ENCODE measurements around the gene CETP. TPM values are rescaled to one million over a fixed set of nuclear protein-coding genes. Genes with fewer than 3 reads are reported as not detected.

The CETP gene
- polyA plus RNA-seq, 4 donors, result 0.34 to 1.6 (median 1.6) TPM; not detected in 1

DNA sequence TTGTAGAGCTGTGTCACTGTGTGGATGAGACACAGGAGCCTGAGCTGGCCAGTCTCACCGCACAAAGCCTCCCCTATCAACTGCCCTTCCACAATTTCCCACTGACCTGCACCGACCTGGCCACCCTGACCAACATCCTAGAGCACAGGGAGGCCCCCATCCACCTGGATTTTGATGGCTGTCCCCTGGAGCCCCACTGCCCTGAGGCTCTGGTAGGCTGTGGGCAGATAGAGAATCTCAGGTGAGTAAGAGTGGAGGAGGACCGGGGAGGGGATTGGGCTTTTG lies 65.0 kb downstream of the CETP start:
- H3K36me3 ChIP-seq (ENCODE audit: control insufficient read depth in 3 of 3, insufficient read depth in 2 of 3, low read depth in 1 of 3, low read length in 3 of 3), result peaks cover 6 to 9% (median 6%) of the 10 kb centered on the region in 3 donors
- FAIRE-seq, result no peak
- no peak overlapping the region for H3K4me3 ChIP-seq (ENCODE audit: low read depth in 1 of 3, low read length in 3 of 3)
- no peak overlapping the region for H3K27ac ChIP-seq (ENCODE audit: low read depth in 1 of 3, low read length in 2 of 3)
- DNase-seq, result no peak
- H3K4me1 ChIP-seq (ENCODE audit: control insufficient read depth in 3 of 3, insufficient read depth in 2 of 3, low read depth in 1 of 3, low read length in 2 of 3), result peaks cover 0 to 4% (median 0%) of the 10 kb centered on the region in 3 donors
- WGBS, 3 donors, result 38 to 78% (median 61%) methylated on average over 3 of the region's 3 CpGs
- no peaks in the 10 kb centered on the region for H3K9me3 ChIP-seq (ENCODE audit: control insufficient read depth in 2 of 2, insufficient read depth in 1 of 2, low read depth in 1 of 2, low read length in 1 of 2)
- H3K27me3 ChIP-seq (ENCODE audit: control insufficient read depth in 3 of 3, insufficient read depth in 3 of 3, low read length in 3 of 3), result no peaks in the 10 kb centered on the region

DNA sequence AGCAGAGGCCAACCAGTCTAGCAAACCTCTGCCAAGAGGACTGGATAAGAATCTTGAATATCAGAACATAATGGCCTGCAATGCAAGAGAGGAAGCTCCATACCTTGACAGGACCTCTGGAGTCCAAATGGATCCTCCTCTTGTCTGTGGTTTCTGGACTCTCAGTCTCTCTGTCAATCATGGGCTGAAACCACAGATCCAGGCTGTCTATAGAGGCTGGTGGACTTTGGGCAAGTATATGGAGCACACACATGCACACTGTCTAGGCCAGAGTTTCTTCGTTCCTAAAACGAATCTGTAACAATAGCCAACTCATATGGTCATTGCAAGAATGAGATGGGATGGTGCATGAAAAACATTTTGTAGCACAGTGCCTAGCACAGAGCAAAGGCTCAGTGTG lies 65.3 kb downstream of the CETP start:
- FAIRE-seq (no peak), DNase-seq (no peak)
- no peaks in the 10 kb centered on the region for H3K9me3 ChIP-seq (ENCODE audit: control insufficient read depth in 2 of 2, insufficient read depth in 1 of 2, low read depth in 1 of 2, low read length in 1 of 2)
- H3K4me3 ChIP-seq (ENCODE audit: low read depth in 1 of 3, low read length in 3 of 3), result no peak overlapping the region
- WGBS, 3 donors, result 88 to 94% (median 92%) methylated on average over 2 of the region's 2 CpGs
- H3K36me3 ChIP-seq (ENCODE audit: control insufficient read depth in 3 of 3, insufficient read depth in 2 of 3, low read depth in 1 of 3, low read length in 3 of 3), result peaks cover 3 to 8% (median 3%) of the 10 kb centered on the region in 3 donors
- H3K4me1 ChIP-seq (ENCODE audit: control insufficient read depth in 3 of 3, insufficient read depth in 2 of 3, low read depth in 1 of 3, low read length in 2 of 3), result peaks cover 0 to 4% (median 0%) of the 10 kb centered on the region in 3 donors
- H3K27me3 ChIP-seq (ENCODE audit: control insufficient read depth in 3 of 3, insufficient read depth in 3 of 3, low read length in 3 of 3), result no peaks in the 10 kb centered on the region
- no peak overlapping the region for H3K27ac ChIP-seq (ENCODE audit: low read depth in 1 of 3, low read length in 2 of 3)

DNA sequence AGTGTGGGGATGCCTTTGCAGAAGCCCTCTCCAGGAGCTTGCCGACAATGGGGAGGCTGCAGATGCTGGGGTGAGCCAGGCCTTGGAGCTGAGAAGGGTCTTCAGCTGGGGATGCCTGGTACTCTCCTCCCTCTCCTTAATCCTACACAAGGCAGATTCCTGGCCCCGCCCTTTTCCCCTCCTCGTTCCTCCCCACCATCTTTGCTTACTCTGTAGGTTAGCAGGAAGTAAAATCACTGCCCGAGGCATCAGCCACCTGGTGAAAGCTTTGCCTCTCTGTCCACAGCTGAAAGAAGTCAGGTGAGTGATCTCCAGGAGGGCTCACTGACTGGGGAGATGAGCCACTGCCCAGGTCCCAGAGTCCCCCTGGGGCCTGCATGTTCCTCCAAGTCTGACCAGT lies 66.3 kb downstream of the CETP start:
- DNase-seq (no peak), FAIRE-seq (no peak)
- WGBS, 3 donors, result 53 to 71% (median 55%) methylated on average over 4 of the region's 4 CpGs
- Histone ChIP-seq H3K36me3 (ENCODE audit: control insufficient read depth in 3 of 3, insufficient read depth in 2 of 3, low read depth in 1 of 3, low read length in 3 of 3) (peaks cover 2 to 5% (median 5%) of the 10 kb centered on the region in 3 donors), H3K4me1 (ENCODE audit: control insufficient read depth in 3 of 3, insufficient read depth in 2 of 3, low read depth in 1 of 3, low read length in 2 of 3) (peaks cover 0 to 4% (median 0%) of the 10 kb centered on the region in 3 donors), H3K4me3 (ENCODE audit: low read depth in 1 of 3, low read length in 3 of 3) (no peak overlapping the region), H3K27me3 (ENCODE audit: control insufficient read depth in 3 of 3, insufficient read depth in 3 of 3, low read length in 3 of 3) (no peaks in the 10 kb centered on the region), H3K9me3 (ENCODE audit: control insufficient read depth in 2 of 2, insufficient read depth in 1 of 2, low read depth in 1 of 2, low read length in 1 of 2) (no peaks in the 10 kb centered on the region), H3K27ac (ENCODE audit: low read depth in 1 of 3, low read length in 2 of 3) (no peak overlapping the region)

DNA sequence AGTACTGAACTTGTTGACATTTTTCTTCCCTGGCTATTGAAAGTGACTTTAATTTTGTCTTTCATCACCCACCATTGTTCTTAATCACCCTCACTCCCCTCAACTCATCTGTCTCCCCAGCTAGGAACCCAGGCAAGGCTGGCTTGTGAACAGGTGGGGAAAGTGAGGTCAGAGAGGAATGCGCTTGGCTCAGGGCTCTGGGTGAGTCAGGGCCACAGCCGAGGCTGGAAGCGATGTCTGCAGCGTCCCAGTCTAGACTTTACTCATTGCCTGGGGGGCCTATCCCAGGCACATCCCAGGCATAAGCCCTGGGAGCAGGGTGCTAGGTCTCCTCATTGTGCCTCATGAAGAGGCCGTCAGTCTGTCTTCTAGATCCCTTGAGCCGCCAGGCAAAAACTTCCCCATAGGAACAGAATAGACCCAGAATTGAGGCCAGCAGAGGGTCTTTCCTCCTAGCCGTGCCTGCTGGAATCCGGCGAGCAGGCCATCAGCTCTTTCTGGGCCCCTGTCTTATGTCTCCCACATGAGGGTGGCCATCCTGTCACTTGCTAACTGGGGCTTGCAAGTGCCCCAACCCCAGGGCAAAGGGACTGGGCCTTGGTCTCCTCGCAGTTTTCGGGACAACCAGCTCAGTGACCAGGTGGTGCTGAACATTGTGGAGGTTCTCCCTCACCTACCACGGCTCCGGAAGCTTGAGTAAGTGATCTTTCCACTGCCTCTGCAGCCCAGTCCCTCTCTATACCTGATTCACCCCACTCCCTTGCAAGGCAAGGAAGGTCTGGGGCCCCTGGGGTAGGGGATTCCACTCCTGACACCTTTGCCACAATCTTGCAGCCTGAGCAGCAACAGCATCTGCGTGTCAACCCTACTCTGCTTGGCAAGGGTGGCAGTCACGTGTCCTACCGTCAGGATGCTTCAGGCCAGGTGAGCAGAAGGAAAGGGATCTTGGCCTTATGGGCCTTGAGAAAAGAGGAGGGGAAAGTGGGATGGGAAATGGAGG lies 67.7 kb downstream of the CETP start:
- WGBS, 3 donors, result 92 to 95% (median 94%) methylated on average over 16 of the region's 16 CpGs
- Histone ChIP-seq H3K4me3 (ENCODE audit: low read depth in 1 of 3, low read length in 3 of 3) (no peak overlapping the region), H3K4me1 (ENCODE audit: control insufficient read depth in 3 of 3, insufficient read depth in 2 of 3, low read depth in 1 of 3, low read length in 2 of 3) (no peaks in the 10 kb centered on the region), H3K9me3 (ENCODE audit: control insufficient read depth in 2 of 2, insufficient read depth in 1 of 2, low read depth in 1 of 2, low read length in 1 of 2) (no peaks in the 10 kb centered on the region), H3K27ac (ENCODE audit: low read depth in 1 of 3, low read length in 2 of 3) (no peak overlapping the region), H3K36me3 (ENCODE audit: control insufficient read depth in 3 of 3, insufficient read depth in 2 of 3, low read depth in 1 of 3, low read length in 3 of 3) (peaks cover 5 to 9% (median 5%) of the 10 kb centered on the region in 3 donors), H3K27me3 (ENCODE audit: control insufficient read depth in 3 of 3, insufficient read depth in 3 of 3, low read length in 3 of 3) (no peaks in the 10 kb centered on the region)
- DNase-seq (no peak), FAIRE-seq (no peak)

DNA sequence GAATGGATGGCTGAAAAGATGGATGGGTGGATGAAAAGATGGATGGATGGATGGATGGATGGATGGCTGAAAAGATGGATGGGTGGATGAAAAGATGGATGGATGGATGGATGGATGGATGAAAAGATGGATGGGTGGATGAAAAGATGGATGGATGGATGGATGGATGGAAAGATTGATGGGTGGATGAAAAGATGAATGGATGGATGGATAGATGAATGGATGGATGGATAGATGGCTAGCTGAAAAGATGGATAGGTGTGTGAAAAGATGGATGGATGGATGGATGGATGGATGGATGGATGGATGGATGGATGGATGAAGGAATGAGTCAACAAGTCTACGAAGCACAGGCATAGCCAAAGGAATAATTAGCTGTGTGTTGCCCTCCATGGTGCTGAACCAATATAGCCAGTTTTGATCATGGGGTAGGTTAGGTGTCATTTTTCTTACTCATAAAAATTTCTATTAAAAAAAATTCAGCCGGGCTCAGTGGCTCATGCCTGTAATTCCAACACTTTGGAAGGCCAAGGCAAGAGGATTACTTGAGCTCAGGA lies 68.7 kb downstream of the CETP start:
- Histone ChIP-seq H3K9me3 (ENCODE audit: control insufficient read depth in 2 of 2, insufficient read depth in 1 of 2, low read depth in 1 of 2, low read length in 1 of 2) (no peaks in the 10 kb centered on the region), H3K36me3 (ENCODE audit: control insufficient read depth in 3 of 3, insufficient read depth in 2 of 3, low read depth in 1 of 3, low read length in 3 of 3) (peaks cover 5 to 13% (median 7%) of the 10 kb centered on the region in 3 donors), H3K4me3 (ENCODE audit: low read depth in 1 of 3, low read length in 3 of 3) (no peak overlapping the region), H3K27ac (ENCODE audit: low read depth in 1 of 3, low read length in 2 of 3) (no peak overlapping the region), H3K27me3 (ENCODE audit: control insufficient read depth in 3 of 3, insufficient read depth in 3 of 3, low read length in 3 of 3) (no peaks in the 10 kb centered on the region), H3K4me1 (ENCODE audit: control insufficient read depth in 3 of 3, insufficient read depth in 2 of 3, low read depth in 1 of 3, low read length in 2 of 3) (no peaks in the 10 kb centered on the region)
- WGBS, 3 donors, result 93 to 98% (median 95%) methylated on average over 2 of the region's 2 CpGs
- FAIRE-seq (no peak), DNase-seq (no peak)

DNA sequence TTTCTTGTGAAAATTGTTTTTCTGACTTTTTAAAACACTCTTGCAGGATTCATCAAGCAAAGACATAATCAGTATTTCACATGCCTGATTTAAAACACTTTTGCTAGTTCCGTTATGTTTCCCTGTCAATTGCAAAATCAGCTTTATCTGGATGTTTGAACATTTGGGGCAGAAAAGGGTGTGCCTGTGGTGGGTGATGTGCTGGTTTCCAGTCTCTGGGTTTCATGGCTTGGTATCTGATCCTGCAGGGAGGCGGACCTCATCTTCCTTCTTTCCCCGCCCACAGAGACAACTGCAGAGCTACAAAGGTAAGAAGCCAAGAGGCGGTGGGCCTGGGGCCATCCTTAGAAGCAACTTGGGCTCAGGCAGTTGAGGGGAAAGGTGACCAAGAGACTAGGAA lies 69.4 kb downstream of the CETP start:
- WGBS, 3 donors, result 95 to 96% (median 95%) methylated on average over 4 of the region's 4 CpGs

DNA sequence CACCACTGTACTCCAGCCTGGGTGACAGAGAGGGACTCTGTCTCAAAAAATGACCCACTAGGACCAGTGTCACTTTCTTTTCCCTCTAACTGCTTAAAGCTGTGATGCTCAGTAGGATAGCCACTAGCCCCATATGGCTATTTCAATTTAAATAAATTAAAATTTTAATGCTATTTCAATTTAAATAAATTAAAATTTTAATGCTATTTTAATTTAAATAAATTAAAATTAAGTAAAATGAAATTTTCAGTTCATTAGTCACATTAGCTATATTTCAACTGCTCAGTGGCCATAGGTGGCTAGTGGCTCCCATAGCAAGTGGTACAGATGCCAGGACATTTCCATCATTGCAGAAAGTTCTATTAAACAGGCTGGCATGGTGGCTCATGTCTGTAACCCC lies 70.6 kb downstream of the CETP start:
- no peaks in the 10 kb centered on the region for H3K27me3 ChIP-seq (ENCODE audit: control insufficient read depth in 3 of 3, insufficient read depth in 3 of 3, low read length in 3 of 3)
- DNase-seq (no peak), FAIRE-seq (no peak)
- peaks cover 4 to 22% (median 12%) of the 10 kb centered on the region in 3 donors for H3K36me3 ChIP-seq (ENCODE audit: control insufficient read depth in 3 of 3, insufficient read depth in 2 of 3, low read depth in 1 of 3, low read length in 3 of 3)
- no peak overlapping the region for H3K27ac ChIP-seq (ENCODE audit: low read depth in 1 of 3, low read length in 2 of 3)
- H3K4me3 ChIP-seq (ENCODE audit: low read depth in 1 of 3, low read length in 3 of 3), result no peak overlapping the region
- no peaks in the 10 kb centered on the region for H3K9me3 ChIP-seq (ENCODE audit: control insufficient read depth in 2 of 2, insufficient read depth in 1 of 2, low read depth in 1 of 2, low read length in 1 of 2)
- no peaks in the 10 kb centered on the region for H3K4me1 ChIP-seq (ENCODE audit: control insufficient read depth in 3 of 3, insufficient read depth in 2 of 3, low read depth in 1 of 3, low read length in 2 of 3)

More for the DNA sequence above, 69.4 kb downstream of the CETP start:
- Histone ChIP-seq H3K27me3 (ENCODE audit: control insufficient read depth in 3 of 3, insufficient read depth in 3 of 3, low read length in 3 of 3) (no peaks in the 10 kb centered on the region), H3K36me3 (ENCODE audit: control insufficient read depth in 3 of 3, insufficient read depth in 2 of 3, low read depth in 1 of 3, low read length in 3 of 3) (peaks cover 7 to 18% (median 7%) of the 10 kb centered on the region in 3 donors), H3K4me1 (ENCODE audit: control insufficient read depth in 3 of 3, insufficient read depth in 2 of 3, low read depth in 1 of 3, low read length in 2 of 3) (no peaks in the 10 kb centered on the region), H3K4me3 (ENCODE audit: low read depth in 1 of 3, low read length in 3 of 3) (no peak overlapping the region), H3K9me3 (ENCODE audit: control insufficient read depth in 2 of 2, insufficient read depth in 1 of 2, low read depth in 1 of 2, low read length in 1 of 2) (no peaks in the 10 kb centered on the region), H3K27ac (ENCODE audit: low read depth in 1 of 3, low read length in 2 of 3) (no peak overlapping the region)
- no peak for FAIRE-seq
- DNase-seq, result no peak

DNA sequence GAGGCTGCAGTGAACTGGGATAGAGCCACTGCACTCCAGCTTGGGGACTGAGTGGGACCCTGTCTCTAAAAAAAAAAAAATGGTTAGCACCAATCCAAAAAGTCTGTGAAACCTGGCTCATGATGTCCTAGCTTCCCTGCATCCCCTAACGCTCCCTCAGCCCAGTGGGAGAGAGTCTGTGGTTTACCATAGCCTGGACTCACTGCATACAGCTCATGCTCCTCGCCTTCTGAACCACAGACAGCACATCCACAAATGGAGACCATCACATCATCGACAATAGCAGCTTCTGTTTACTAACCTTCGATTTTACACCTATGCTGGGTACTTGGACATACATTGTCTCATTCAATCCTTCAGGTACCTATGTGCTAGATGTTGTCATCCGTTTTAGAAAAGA lies 71.2 kb downstream of the CETP start:
- FAIRE-seq (no peak), DNase-seq (no peak)
- H3K4me1 ChIP-seq (ENCODE audit: control insufficient read depth in 3 of 3, insufficient read depth in 2 of 3, low read depth in 1 of 3, low read length in 2 of 3), result no peaks in the 10 kb centered on the region
- no peaks in the 10 kb centered on the region for H3K9me3 ChIP-seq (ENCODE audit: control insufficient read depth in 2 of 2, insufficient read depth in 1 of 2, low read depth in 1 of 2, low read length in 1 of 2)
- no peak overlapping the region for H3K27ac ChIP-seq (ENCODE audit: low read depth in 1 of 3, low read length in 2 of 3)
- 91 to 98% (median 95%) methylated on average over 5 of the region's 5 CpGs for WGBS, 3 donors
- no peak overlapping the region for H3K4me3 ChIP-seq (ENCODE audit: low read depth in 1 of 3, low read length in 3 of 3)
- no peaks in the 10 kb centered on the region for H3K27me3 ChIP-seq (ENCODE audit: control insufficient read depth in 3 of 3, insufficient read depth in 3 of 3, low read length in 3 of 3)
- H3K36me3 ChIP-seq (ENCODE audit: control insufficient read depth in 3 of 3, insufficient read depth in 2 of 3, low read depth in 1 of 3, low read length in 3 of 3), result peaks cover 5 to 24% (median 12%) of the 10 kb centered on the region in 3 donors

All from small intestine (tissue), 7 donors.